Brain microvascular endothelial cell (primary cell): ENCODE measurements around the gene PBX1.

Source experiments
- DNase-seq: peaks from one replicate; pipeline ENCODE4 v3.0.0-alpha.2; 2020
- H3K27ac ChIP-seq: fragments of 250-450 bp; sonication (Bioruptor Pico); 2 replicates; pipeline ENCODE4 v1.5.1; 2020; ENCODE audit warnings: mild to moderate bottlenecking, moderate library complexity
- H3K27me3 ChIP-seq: fragments of 250-450 bp; sonication (Bioruptor Pico); replicated peaks from 2 replicates; pipeline ENCODE4 v1.5.1; 2020; ENCODE audit warnings: mild to moderate bottlenecking
- H3K36me3 ChIP-seq: fragments of 250-450 bp; sonication (Bioruptor Pico); replicated peaks from 2 replicates; pipeline ENCODE4 v1.5.1; 2020; ENCODE audit warnings: mild to moderate bottlenecking
- H3K4me3 ChIP-seq: 2 replicates; pipeline ENCODE4 v1.5.1; 2011; ENCODE audit warnings: low read depth, mild to moderate bottlenecking, control low read depth, low read length, moderate library complexity
- CTCF ChIP-seq: IDR thresholded peaks from 2 replicates; pipeline ENCODE4 v1.5.1; 2011; ENCODE audit warnings: low read depth, mild to moderate bottlenecking, moderate library complexity, low read length, control low read depth, inconsistent platforms; ENCODE audit errors: missing control alignments
- in situ Hi-C: cut with HindIII; loops from 2 replicates; pipeline ENCODE4 v1.10.0; 2017; ENCODE audit warnings: low sequenced_read_pairs, low pct_ligation_motif_present

PBX1 gene

DNA sequence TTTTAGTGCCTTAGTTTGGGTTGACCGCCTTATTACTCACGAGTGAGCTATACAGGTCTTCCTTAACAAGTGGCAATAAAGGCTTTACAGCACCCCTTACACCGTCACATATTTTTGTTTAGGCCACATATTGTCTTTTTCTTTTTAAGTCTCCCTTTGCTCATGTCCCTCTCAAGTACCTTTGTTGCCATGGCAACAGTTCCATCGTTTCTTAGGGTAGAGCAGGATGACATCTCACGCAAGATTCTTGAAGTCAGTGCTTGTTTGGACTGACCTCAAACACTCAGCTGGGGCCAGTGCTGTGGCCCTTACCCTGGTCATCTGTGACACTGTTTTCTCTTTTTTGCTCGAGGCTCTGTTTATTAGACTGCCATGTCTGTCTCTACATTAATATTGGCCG lies 69.8 kb downstream of the PBX1 start:
- H3K27ac ChIP-seq, result no peak overlapping the region
- H3K4me3 ChIP-seq, result no peak overlapping the region
- no peaks in the 10 kb centered on the region for H3K36me3 ChIP-seq
- no peak for DNase-seq
- no peak for TF ChIP-seq CTCF
- in situ Hi-C loops, result loop anchor here (25.0 kb wide), 1 partner anchor 159 kb away; no protein-coding TSS in a partner anchor
- no peaks in the 10 kb centered on the region for H3K27me3 ChIP-seq

DNA sequence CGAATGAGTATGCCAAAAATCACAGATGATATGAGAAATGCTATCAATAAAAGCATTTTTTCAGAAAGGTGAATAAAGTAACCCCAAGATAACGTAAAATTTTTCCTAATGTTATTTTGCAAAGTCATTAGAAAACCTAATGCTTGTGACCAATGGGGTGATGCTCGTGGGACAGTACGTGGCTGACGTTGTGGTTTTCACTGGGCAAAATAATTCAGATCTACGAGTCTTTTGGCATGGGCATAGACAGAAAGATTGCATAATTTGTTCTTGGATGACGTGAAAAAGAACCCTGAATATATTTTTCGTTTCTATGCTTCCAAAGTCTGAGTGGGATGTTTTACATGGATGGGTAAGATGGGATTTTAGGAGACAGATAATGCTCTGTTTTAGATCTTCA lies 71.0 kb downstream of the PBX1 start:
- DNase-seq, result no peak
- Histone ChIP-seq H3K36me3 (no peaks in the 10 kb centered on the region), H3K4me3 (no peak overlapping the region), H3K27ac (no peak overlapping the region), H3K27me3 (no peaks in the 10 kb centered on the region)
- no peak for TF ChIP-seq CTCF
- in situ Hi-C loops, result loop anchor here (25.0 kb wide), 1 partner anchor 157 kb away; no protein-coding TSS in a partner anchor

DNA sequence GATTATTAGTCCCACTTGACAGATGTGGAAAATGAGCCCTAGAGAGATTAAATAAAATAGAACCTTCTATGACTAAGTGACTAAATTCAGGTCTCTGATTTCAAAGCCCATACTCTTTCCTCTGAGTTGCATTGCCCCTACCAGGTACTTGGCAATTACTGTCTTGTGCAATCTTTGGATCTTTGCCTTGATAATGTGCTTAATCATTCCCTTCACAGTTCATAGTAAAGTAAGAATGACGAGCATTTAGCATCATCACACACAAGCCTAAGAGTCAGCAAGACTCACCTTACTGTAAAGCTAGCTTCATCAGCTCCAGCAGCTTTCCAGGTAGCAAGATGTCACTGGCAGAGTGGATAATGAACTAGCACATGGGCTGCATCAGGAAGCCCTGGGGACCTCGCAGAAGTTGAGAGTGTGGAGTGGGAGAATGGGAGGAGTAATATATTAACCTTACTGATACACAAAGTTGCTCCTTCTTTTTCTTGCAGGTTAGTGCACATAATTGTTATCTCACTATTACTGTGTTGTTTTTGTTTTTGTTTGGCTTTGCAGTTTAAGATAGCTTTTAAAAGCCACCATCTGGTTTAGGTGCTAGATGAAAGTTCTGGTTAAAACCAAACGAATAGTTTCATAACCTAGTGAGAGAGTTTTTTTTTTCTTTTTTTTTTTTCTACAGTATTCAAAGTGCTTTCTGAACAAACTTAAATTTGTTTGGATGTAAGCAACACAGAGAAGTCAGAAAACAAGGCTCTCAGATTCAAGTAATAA lies 71.8 kb downstream of the PBX1 start:
- H3K4me3 ChIP-seq, result no peak overlapping the region
- no peak for DNase-seq
- in situ Hi-C loops, result loop anchor here (25.0 kb wide), 1 partner anchor 156 kb away; no protein-coding TSS in a partner anchor
- TF ChIP-seq CTCF, result no peak
- H3K27ac ChIP-seq, result no peak overlapping the region
- H3K27me3 ChIP-seq, result no peaks in the 10 kb centered on the region
- no peaks in the 10 kb centered on the region for H3K36me3 ChIP-seq

GRCh38 chr1:164631751-164632150 lies 72.8 kb downstream of the PBX1 start:
- in situ Hi-C loops, result loop anchor here (25.0 kb wide), 1 partner anchor 156 kb away; no protein-coding TSS in a partner anchor
- Histone ChIP-seq H3K4me3 (no peak overlapping the region), H3K27ac (no peak overlapping the region), H3K36me3 (no peaks in the 10 kb centered on the region), H3K27me3 (no peaks in the 10 kb centered on the region)
- DNase-seq, result no peak
- TF ChIP-seq CTCF, result no peak

DNA sequence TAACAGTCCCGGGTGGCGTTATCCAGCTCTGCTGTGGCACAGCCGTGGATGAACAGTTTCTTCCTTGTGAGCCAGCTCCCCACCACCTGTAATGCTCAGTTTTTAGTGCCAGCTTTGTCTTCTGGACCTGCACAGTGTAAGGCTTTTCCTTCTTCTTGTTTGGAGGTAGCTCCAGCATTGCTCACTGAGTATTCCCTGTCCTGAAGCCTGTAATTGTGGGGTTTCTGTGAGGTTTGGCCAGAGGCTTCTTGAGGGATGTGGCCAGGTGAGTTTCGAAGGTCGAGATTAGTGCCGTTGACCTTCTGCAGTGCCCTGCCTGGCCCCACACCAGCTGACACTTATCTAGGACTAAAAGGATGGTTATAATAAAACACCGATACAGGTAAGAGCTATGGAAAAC lies 75.0 kb downstream of the PBX1 start:
- Histone ChIP-seq H3K27me3 (no peaks in the 10 kb centered on the region), H3K27ac (no peak overlapping the region), H3K4me3 (no peak overlapping the region), H3K36me3 (no peaks in the 10 kb centered on the region)
- in situ Hi-C loops, result loop anchor here (25.0 kb wide), 1 partner anchor 153 kb away; no protein-coding TSS in a partner anchor
- no peak for DNase-seq
- no peak for TF ChIP-seq CTCF
